Glomerular endothelial cell (primary cell): ENCODE results near the gene MSLN. TPM values are rescaled to one million over a fixed set of nuclear protein-coding genes. Genes with fewer than 3 reads are reported as not detected.

Experiments used
- DNase-seq: peaks from one replicate; pipeline ENCODE4 v3.0.0-alpha.2; 2011; ENCODE audit warnings: low read depth, low spot score; ENCODE audit errors: extremely low read depth
- total RNA-seq: library from RNA; depleted of rRNA; stranded (reverse); fragments of >200 nt; gene quantifications from 2 replicates; pipeline ENCODE4 v1.2.3, GENCODE V29; 2015

Gene MSLN
- total RNA-seq, 1 donor from 2014 or later: 2.1 TPM

DNA sequence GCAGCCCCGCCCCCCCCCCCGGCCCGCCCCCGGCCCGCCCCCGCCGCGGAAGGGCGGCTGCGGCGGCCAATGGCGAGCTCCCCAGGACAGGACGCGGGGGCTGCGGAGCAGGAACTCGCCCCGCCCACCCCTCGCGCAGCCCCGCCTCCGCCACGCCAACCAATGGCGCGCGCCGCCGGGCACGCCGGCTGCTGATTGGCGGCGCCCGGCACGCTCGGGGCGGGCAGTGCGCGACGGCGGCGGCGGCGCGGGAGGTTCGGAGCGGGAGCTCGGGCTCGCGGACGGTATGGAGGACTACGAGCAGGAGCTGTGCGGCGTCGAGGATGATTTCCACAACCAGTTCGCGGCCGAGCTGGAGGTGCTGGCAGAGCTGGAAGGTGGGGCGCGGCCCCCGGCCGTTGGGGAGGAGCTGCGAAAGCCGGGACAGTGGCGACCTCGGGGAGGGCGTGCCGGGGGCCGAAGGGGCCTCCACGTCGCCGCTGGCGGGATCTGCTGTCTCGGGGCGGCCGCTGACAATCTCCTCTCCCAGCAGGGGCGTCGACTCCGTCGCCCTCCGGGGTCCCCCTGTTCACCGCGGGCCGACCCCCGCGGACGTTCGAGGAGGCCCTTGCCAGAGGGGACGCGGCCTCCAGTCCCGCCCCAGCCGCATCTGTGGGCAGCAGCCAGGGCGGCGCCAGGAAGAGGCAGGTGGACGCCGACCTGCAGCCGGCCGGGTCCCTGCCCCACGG, 28.0 kb downstream of the MSLN start, which contains the start of gene CHTF18:
Gene CHTF18, plus strand, starts transcription at position 222 of the 728 bp plus-strand sequence. Its CDS starts 65 bp downstream, at position 287.
- no peak for DNase-seq

DNA sequence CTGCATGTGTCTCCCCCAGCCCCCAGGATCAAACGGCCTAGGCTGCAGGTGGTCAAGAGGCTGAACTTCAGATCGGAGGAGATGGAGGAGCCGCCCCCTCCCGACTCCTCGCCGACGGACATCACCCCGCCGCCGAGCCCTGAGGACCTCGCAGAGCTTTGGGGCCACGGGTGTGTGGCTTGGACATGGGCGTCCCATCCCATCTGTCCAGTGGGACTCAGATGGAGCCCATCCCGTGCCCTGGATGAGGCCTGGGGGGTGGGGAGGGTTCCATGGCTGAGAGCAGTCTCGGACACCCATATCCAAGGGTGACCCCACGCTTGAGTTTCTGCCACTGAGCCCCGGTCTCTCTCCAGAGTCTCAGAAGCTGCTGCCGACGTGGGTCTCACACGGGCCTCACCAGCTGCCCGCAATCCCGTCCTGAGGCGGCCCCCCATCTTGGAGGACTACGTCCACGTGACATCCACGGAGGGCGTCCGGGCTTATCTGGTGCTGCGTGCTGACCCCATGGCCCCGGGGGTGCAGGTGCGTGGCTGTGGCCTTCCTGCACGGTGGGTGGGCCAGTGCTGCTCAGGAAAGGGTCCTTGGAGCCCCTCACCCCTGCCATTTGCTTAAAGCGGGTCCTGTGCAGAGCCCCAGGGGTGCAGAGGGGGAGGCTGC, 28.8 kb downstream of the MSLN start:
- DNase-seq: no peak

DNA sequence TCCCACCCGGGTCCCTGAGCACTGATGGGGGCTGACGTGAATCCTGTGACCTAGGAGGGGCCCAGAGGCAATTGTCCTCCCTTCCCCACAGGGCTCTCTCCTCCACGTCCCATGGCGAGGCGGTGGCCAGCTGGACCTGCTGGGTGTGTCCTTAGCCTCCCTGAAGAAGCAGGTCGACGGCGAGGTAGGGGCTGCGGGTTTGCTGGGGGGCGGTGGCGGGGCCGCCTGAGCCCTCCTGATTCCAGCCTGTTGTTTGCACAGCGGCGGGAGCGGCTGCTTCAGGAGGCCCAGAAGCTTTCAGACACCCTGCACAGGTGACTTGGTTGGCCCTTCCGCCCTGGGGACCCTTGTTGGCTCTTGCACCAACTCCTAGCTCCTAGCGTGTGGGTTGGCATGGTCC, 29.6 kb downstream of the MSLN start:
- DNase-seq: no peak

DNA sequence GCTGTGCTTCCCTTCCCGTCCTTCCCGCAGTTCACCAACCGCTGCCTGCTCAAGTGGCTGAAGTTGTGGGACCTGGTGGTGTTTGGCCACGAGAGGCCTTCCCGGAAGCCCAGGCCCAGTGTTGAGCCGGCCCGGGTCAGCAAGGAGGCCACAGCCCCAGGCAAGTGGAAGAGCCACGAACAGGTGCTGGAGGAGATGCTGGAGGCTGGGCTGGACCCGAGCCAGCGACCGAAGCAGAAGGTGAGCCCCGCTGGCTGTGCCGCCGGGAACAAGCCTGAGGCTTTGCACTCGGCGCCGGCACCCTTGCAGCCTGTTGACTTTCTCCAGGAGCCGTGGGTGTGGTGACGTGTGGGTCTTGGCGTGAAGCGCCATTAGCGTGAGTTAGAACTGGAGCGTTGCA, 30.6 kb downstream of the MSLN start:
- no peak for DNase-seq

DNA sequence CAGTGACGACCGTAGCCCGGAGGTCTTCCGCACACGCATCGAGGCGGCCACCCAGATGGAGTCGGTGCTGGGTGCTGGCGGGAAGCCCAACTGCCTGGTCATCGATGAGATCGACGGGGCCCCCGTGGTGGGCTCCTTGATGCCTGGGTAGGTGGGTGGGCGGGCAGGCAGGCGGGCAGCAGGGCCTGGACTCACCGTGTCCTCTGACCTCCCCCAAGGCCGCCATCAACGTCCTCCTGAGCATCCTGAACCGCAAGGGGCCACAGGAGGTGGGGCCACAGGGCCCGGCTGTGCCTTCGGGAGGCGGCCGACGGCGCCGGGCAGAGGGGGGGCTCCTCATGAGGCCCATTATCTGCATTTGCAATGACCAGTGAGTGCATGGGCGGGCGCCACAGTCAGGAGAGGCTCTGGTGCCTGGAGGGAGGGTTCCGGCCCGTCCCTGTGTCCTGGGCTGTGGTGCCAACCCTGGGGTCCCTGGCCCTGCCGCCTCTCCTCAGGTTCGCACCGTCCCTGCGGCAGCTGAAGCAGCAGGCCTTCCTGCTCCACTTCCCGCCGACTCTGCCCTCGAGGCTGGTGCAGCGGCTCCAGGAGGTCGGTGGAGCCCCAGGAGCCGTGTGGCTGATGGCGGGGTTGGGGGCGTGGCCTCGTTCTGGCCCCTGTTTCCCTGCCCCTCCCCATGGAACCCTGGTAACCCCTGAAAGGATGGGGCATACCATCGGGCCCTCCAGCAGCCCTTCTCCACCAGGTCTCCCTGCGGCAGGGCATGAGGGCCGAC, 31.9 kb downstream of the MSLN start:
- DNase-seq: no peak

GRCh38 chr16:793414-793813, 32.9 kb downstream of the MSLN start:
- no peak for DNase-seq

- no peak for DNase-seq
These were observed 33.7 kb downstream of the MSLN start for GRCh38 chr16:794091-794822.

- no peak for DNase-seq
These were observed 34.4 kb downstream of the MSLN start for GRCh38 chr16:794853-795466.

DNA sequence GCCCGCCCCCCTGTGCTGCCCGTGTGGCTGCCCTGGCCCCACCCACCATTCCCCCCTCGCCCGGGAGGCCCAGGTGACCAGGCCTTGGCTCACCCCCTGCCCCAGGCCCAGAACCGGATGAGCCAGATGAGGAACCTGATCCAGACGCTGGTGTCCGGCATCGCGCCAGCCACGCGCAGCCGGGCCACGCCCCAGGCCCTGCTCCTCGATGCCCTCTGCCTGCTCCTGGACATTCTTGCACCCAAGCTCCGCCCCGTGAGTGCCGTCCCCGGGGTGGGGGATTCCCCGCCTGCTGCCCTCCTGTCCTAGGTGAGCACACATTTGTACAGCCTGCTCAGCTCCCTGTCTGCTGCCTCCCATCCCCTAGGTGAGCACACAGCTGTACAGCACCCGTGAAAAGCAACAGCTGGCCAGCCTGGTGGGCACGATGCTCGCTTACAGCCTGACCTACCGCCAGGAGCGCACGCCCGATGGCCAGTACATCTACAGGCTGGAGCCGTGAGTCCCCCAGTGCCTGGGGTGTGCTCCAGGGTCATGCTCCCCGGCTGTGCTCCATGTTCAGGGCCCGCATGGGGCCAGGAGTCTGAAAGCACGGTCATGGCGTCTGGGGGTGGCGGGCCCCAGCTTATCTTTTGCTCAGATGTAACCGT, 35.2 kb downstream of the MSLN start:
- no peak for DNase-seq

- DNase-seq: no peak
These were observed 36.0 kb downstream of the MSLN start for GRCh38 chr16:796296-797119.

GRCh38 chr16:797120-797420, 36.5 kb downstream of the MSLN start:
- no peak for DNase-seq

DNA sequence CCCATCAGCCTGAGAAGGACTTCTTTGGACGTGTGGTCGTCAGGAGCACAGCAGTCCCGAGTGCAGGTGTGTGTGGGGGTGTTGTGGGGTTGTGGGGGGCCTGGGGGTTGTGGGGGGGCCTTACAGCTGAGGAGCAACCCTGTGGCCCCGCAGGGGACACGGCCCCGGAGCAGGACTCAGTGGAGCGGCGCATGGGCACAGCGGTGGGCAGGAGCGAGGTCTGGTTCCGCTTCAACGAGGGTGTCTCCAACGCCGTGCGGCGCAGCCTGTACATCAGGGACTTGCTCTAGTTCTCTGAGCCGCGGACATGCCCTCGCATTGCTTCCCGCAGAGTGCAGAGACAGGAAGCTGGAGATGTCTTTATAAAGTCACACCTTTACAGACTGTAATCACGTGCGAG, 37.2 kb downstream of the MSLN start:
- DNase-seq: no peak

DNA sequence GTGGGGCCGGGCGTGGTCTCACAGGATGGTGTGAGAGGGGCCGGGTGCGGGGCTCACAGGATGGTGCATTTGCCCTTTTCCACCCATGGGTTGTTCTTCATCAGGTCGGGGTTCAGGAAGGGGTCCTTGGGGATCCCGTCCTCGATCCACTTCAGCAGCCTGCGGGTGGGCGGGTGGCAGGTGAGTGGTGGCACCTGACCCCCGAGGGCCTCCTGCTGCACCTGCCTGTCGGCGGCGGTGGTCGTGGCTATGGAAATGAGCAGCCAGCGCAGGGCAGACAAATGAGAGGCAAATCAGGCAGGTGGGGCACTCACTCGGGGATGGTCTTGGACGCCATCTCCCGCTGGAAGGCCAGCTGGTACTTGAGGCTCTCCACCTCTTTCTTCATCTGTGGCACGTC, 38.1 kb downstream of the MSLN start:
- no peak for DNase-seq

- DNase-seq: no peak
These were observed 38.8 kb downstream of the MSLN start for GRCh38 chr16:799111-799947.

DNA sequence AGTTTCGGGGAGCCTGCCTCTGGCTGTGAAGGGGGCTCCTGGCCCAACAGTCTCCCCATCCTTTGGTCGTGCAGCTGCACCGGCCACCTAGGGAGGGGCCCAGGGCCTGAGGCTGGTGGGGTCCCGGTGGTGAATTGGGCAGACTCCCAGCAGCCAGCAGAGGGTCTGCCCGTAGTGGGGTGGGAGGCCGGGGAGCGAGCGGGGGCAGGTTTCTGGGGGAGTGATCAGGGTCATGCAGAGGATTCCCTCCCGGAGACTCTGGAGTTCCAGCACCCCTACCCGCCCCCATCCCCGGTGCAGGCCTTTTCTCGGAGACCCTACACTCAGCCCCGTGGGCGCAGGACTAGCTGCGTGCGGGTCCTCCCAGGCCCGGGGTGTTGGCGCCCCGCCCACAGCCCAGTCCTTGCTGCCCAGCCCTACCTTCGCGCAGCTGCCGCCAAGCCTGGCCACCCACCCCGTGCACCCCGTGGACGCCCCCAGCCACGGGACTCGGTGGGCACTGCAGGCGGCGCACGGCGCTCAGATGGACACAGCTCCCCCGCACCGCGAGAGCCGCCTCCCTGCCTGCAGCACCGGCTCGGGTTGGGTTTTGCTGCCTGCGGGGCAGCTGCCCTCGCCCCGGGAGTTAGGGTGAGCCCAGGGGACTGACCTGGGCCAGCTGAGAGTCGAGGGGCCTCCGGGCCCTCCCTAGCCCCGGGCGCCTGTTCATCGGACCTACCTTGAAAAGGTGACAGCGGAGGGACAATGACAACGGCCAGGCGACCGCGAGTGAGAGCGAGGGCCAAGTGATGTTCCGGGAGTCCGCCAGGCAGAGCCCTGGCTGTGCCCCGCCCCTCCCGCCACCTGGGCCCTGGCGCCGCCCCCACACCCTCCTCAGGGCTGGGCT, 39.7 kb downstream of the MSLN start, which contains the start of gene GNG13:
Gene GNG13, minus strand, starts transcription at position 787 of the 886 bp plus-strand sequence. CDS start 1,657 bp downstream, outside the sequence.
- DNase-seq: no peak

GRCh38 chr16:800834-801511, 40.4 kb downstream of the MSLN start:
- DNase-seq: no peak
